ENCODE results near the gene FAM25A.

DNA sequence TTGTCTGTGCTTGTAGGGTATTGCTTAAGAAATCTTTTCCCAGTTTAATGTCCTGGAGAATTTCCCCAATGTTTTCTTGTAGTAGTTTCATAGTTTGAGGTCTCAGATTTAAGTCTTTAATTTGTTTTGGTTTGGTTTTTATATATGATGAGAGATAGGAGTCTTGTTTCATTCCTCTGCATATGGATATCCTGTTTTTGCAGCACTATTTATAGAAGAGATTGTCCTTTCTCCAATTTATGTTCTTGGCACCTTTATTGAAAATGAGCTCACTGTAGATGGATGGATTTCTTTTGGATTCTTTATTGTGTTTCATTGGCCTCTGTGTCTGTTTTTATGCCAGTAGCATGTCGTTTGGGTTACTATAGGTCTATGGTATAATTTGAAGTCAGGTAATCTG lies 31.6 kb upstream of the FAM25A start:
- TF ChIP-seq POLR2AphosphoS5 (IDR thresholded peaks at IDR 0.05; ENCODE audit: low read depth, low read length) (no peak), SIN3A (IDR thresholded peaks at IDR 0.05; ENCODE audit: borderline replicate concordance, insufficient read depth, low read length) (no peak), TAF1 (IDR thresholded peaks at IDR 0.05; ENCODE audit: borderline replicate concordance, insufficient read depth, low read length) (no peak)

Measured in PFSK-1 (cell line).